Mononuclear cell (primary cell): ENCODE data around the gene GRID2. TPM values are rescaled to one million over a fixed set of nuclear protein-coding genes. Genes with fewer than 3 reads are reported as not detected.
"Not testable (repeated sequence)": the region's sequence is repeated elsewhere in the genome, so short reads cannot be mapped to it uniquely, and the experiment has no call there.

ENCODE experiments used
- H3K27me3 ChIP-seq: 2 replicates; pipeline ENCODE4 v1.6.0; 2011; ENCODE audit warnings: low read length, control low read depth; ENCODE audit not compliant: insufficient read depth
- H3K4me1 ChIP-seq: 2 replicates; pipeline ENCODE4 v1.5.1; 2011; ENCODE audit warnings: mild to moderate bottlenecking, low read length, control low read depth; ENCODE audit not compliant: insufficient read depth
- H3K4me3 ChIP-seq: 2 replicates; pipeline ENCODE4 v1.5.1; 2011; ENCODE audit warnings: mild to moderate bottlenecking, low read length, moderate library complexity
- H3K9me3 ChIP-seq: 2 replicates; pipeline ENCODE4 v1.5.1; 2011; ENCODE audit warnings: low read depth, mild to moderate bottlenecking, control low read depth, low read length
- total RNA-seq: library from RNA; depleted of rRNA; stranded (reverse); fragments of >200 nt; gene quantifications from one replicate; pipeline ENCODE4 v1.2.3, GENCODE V29; 2012

The GRID2 gene
- total RNA-seq, 1 donor, result not detected

- H3K27me3 ChIP-seq, H3K4me1 ChIP-seq, H3K4me3 ChIP-seq, H3K9me3 ChIP-seq: not testable (repeated sequence)
Observed at GRCh38 chr4:92444143-92444843, 140.5 kb downstream of the GRID2 start.

- Histone ChIP-seq H3K4me1 (no peaks in the 10 kb centered on the region), H3K9me3 (no peaks in the 10 kb centered on the region), H3K27me3 (no peaks in the 10 kb centered on the region), H3K4me3 (no peak overlapping the region)
Observed at GRCh38 chr4:92445127-92445526, 141.4 kb downstream of the GRID2 start.

GRCh38 chr4:92447255-92447905 lies 143.6 kb downstream of the GRID2 start:
- Histone ChIP-seq H3K4me1 (no peaks in the 10 kb centered on the region), H3K9me3 (no peaks in the 10 kb centered on the region), H3K4me3 (no peak overlapping the region), H3K27me3 (no peaks in the 10 kb centered on the region)

- not testable (repeated sequence) for H3K4me1 ChIP-seq, H3K9me3 ChIP-seq, H3K27me3 ChIP-seq, H3K4me3 ChIP-seq
Observed at GRCh38 chr4:92448176-92448575, 144.4 kb downstream of the GRID2 start.

- Histone ChIP-seq H3K9me3 (no peaks in the 10 kb centered on the region), H3K4me1 (no peaks in the 10 kb centered on the region), H3K27me3 (no peaks in the 10 kb centered on the region), H3K4me3 (no peak overlapping the region)
Observed at GRCh38 chr4:92450694-92451093, 146.9 kb downstream of the GRID2 start.

GRCh38 chr4:92451782-92452181 lies 148.0 kb downstream of the GRID2 start:
- H3K27me3 ChIP-seq, result no peaks in the 10 kb centered on the region
- H3K9me3 ChIP-seq, result no peaks in the 10 kb centered on the region
- H3K4me3 ChIP-seq, result no peak overlapping the region
- H3K4me1 ChIP-seq, result no peaks in the 10 kb centered on the region

- H3K9me3 ChIP-seq, H3K27me3 ChIP-seq, H3K4me3 ChIP-seq, H3K4me1 ChIP-seq: not testable (repeated sequence)
Observed at GRCh38 chr4:92452383-92452782, 148.6 kb downstream of the GRID2 start.

GRCh38 chr4:92455329-92455839 lies 151.6 kb downstream of the GRID2 start:
- H3K27me3 ChIP-seq, result no peaks in the 10 kb centered on the region
- H3K4me3 ChIP-seq, result no peak overlapping the region
- no peaks in the 10 kb centered on the region for H3K9me3 ChIP-seq
- no peaks in the 10 kb centered on the region for H3K4me1 ChIP-seq

GRCh38 chr4:92455951-92456350 lies 152.2 kb downstream of the GRID2 start:
- Histone ChIP-seq H3K4me3 (no peak overlapping the region), H3K9me3 (no peaks in the 10 kb centered on the region), H3K4me1 (no peaks in the 10 kb centered on the region), H3K27me3 (no peaks in the 10 kb centered on the region)

- no peak overlapping the region for H3K4me3 ChIP-seq
- H3K9me3 ChIP-seq, result no peaks in the 10 kb centered on the region
- no peaks in the 10 kb centered on the region for H3K4me1 ChIP-seq
- no peaks in the 10 kb centered on the region for H3K27me3 ChIP-seq
Observed at GRCh38 chr4:92461732-92462131, 158.0 kb downstream of the GRID2 start.

- no peak overlapping the region for H3K4me3 ChIP-seq
Observed at GRCh38 chr4:92477298-92477697, 173.5 kb downstream of the GRID2 start.

GRCh38 chr4:92483341-92483740 lies 179.6 kb downstream of the GRID2 start:
- H3K9me3 ChIP-seq, result no peaks in the 10 kb centered on the region
- no peaks in the 10 kb centered on the region for H3K27me3 ChIP-seq
- H3K4me3 ChIP-seq, result no peak overlapping the region
- H3K4me1 ChIP-seq, result no peaks in the 10 kb centered on the region

More at GRCh38 chr4:92477298-92477697, 173.5 kb downstream of the GRID2 start:
- Histone ChIP-seq H3K4me1 (no peaks in the 10 kb centered on the region), H3K27me3 (no peaks in the 10 kb centered on the region), H3K9me3 (peaks cover 5% of the 10 kb centered on the region)

- H3K27me3 ChIP-seq, result no peaks in the 10 kb centered on the region
- no peaks in the 10 kb centered on the region for H3K4me1 ChIP-seq
- H3K9me3 ChIP-seq, result no peaks in the 10 kb centered on the region
- H3K4me3 ChIP-seq, result no peak overlapping the region
Observed at GRCh38 chr4:92488496-92488895, 184.7 kb downstream of the GRID2 start.

- no peaks in the 10 kb centered on the region for H3K27me3 ChIP-seq
- H3K4me3 ChIP-seq, result no peak overlapping the region
- H3K9me3 ChIP-seq, result no peaks in the 10 kb centered on the region
- H3K4me1 ChIP-seq, result no peaks in the 10 kb centered on the region
Observed at GRCh38 chr4:92497141-92497540, 193.4 kb downstream of the GRID2 start.

- Histone ChIP-seq H3K27me3 (no peaks in the 10 kb centered on the region), H3K4me1 (no peaks in the 10 kb centered on the region)
Observed at GRCh38 chr4:92501456-92501855, 197.7 kb downstream of the GRID2 start.

GRCh38 chr4:92506933-92507332 lies 203.2 kb downstream of the GRID2 start:
- H3K27me3 ChIP-seq, result no peaks in the 10 kb centered on the region
- H3K4me1 ChIP-seq, result no peaks in the 10 kb centered on the region
- H3K9me3 ChIP-seq, result no peaks in the 10 kb centered on the region
- H3K4me3 ChIP-seq, result no peak overlapping the region

More at GRCh38 chr4:92501456-92501855, 197.7 kb downstream of the GRID2 start:
- no peaks in the 10 kb centered on the region for H3K9me3 ChIP-seq
- H3K4me3 ChIP-seq, result no peak overlapping the region
